ENCODE results near the gene TOX2.

GRCh38 chr20:44040202-44040915, 125.7 kb downstream of the TOX2 start:
- no peak for TF ChIP-seq CTCF (IDR thresholded peaks at IDR 0.05 in 8 of 11, conservative IDR thresholded peaks at IDR 0.05 in 3 of 11)
- TF ChIP-seq POLR2A (IDR thresholded peaks at IDR 0.05): no peak
- TF ChIP-seq POLR2AphosphoS5 (IDR thresholded peaks at IDR 0.05): no peak
